Activated effector memory CD4-positive, alpha-beta T cell treated with anti-CD3 and anti-CD28 coated beads, Interleukin-2, amount 50 U/mL, for 16 hours (primary cell): ENCODE results near the gene RCOR3.
A peak's percentile ranks its signal among the peaks of the same experiment; 100 is the strongest.
"Not testable (repeated sequence)": the region's sequence is repeated elsewhere in the genome, so short reads cannot be mapped to it uniquely, and the experiment has no call there.

Source experiments
- DNase-seq: peaks from one replicate; pipeline ENCODE4 v3.0.0-alpha.2; 2020

RCOR3 gene

GRCh38 chr1:211343607-211344006 is 84.4 kb downstream of the RCOR3 start:
- no peak for DNase-seq

- no peak for DNase-seq
These were observed 85.0 kb downstream of the RCOR3 start for GRCh38 chr1:211344152-211344618.

- no peak for DNase-seq
These were observed 86.6 kb downstream of the RCOR3 start for GRCh38 chr1:211345719-211346118.

GRCh38 chr1:211347077-211347844 is 88.1 kb downstream of the RCOR3 start:
- DNase-seq: no peak

- no peak for DNase-seq
These were observed 89.4 kb downstream of the RCOR3 start for GRCh38 chr1:211348547-211348946.

- no peak for DNase-seq
These were observed 90.6 kb downstream of the RCOR3 start for GRCh38 chr1:211349741-211350140.

- not testable (repeated sequence) for DNase-seq
These were observed 92.9 kb downstream of the RCOR3 start for GRCh38 chr1:211352055-211352454.

GRCh38 chr1:211352465-211352864 is 93.3 kb downstream of the RCOR3 start:
- DNase-seq: no peak

GRCh38 chr1:211352985-211353515 is 93.9 kb downstream of the RCOR3 start:
- DNase-seq: peak; percentile 86

- DNase-seq: no peak
These were observed 94.5 kb downstream of the RCOR3 start for GRCh38 chr1:211353562-211354212.

- DNase-seq: no peak
These were observed 96.7 kb downstream of the RCOR3 start for GRCh38 chr1:211355873-211356272.

GRCh38 chr1:211356723-211357407 is 97.7 kb downstream of the RCOR3 start:
- no peak for DNase-seq

- no peak for DNase-seq
These were observed 99.5 kb downstream of the RCOR3 start for GRCh38 chr1:211358685-211359084.

GRCh38 chr1:211359876-211360275 is 100.7 kb downstream of the RCOR3 start:
- no peak for DNase-seq

GRCh38 chr1:211361202-211361601 is 102.0 kb downstream of the RCOR3 start:
- DNase-seq: no peak
